ENCODE results near the gene RRP12.

DNA sequence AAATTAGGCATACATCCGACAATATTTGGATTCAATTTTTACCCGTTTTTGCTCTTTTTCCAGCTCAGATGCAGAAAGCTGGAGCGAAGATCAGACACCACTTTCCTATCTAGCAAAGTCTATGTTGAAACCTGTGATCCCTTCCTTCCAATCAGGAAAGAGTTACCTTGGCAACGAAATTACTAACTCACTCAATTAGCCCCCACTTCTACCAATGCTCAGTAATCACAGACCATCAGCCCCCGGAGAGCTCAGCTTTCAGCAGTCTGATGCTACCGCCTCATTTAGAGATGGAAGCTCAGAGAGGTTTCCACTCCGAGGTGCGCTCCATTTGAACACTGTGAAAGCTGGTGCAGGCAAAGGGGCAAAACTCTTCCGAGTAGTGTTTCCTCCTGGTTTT lies 75.4 kb downstream of the RRP12 start:
- no peak for TF ChIP-seq CTCF (IDR thresholded peaks at IDR 0.05)
- no peak for TF ChIP-seq POLR2A (IDR thresholded peaks at IDR 0.05)

Measured in body of pancreas (tissue), 4 donors.